H7 (cell line): ENCODE data around the gene DOCK4. TPM values are rescaled to one million over a fixed set of nuclear protein-coding genes. Genes with fewer than 3 reads are reported as not detected.

Experiments
- DNase-seq: peaks from one replicate; pipeline ENCODE4 v3.0.0; 2012
- H3K27me3 ChIP-seq: 2 replicates; pipeline ENCODE4 v1.6.0; 2011; ENCODE audit warnings: mild to moderate bottlenecking, low read length; ENCODE audit not compliant: control insufficient read depth, insufficient read depth
- H3K36me3 ChIP-seq: replicated peaks from 2 replicates; pipeline ENCODE4 v1.5.1; 2011; ENCODE audit warnings: low read length; ENCODE audit not compliant: control insufficient read depth, insufficient read depth
- H3K4me3 ChIP-seq: 2 replicates; pipeline ENCODE4 v1.5.1; 2011; ENCODE audit warnings: low read depth, mild to moderate bottlenecking, control low read depth, low read length, moderate library complexity; ENCODE audit not compliant: insufficient read depth
- total RNA-seq: library from RNA; depleted of rRNA; stranded (reverse); fragments of >200 nt; shearing (Covaris generic); gene quantifications from 2 replicates; pipeline ENCODE4 v1.2.3, GENCODE V29; 2014

DOCK4 gene
- total RNA-seq, 1 experiment from 2014 or later = 16.1 TPM

- Histone ChIP-seq H3K4me3 (no peak overlapping the region), H3K36me3 (no peaks in the 10 kb centered on the region), H3K27me3 (no peaks in the 10 kb centered on the region)
- no peak for DNase-seq
Measured at GRCh38 chr7:111835066-111835465, 371.1 kb downstream of the DOCK4 start.

GRCh38 chr7:111834367-111834766 is 371.8 kb downstream of the DOCK4 start:
- H3K27me3 ChIP-seq = no peaks in the 10 kb centered on the region
- DNase-seq = no peak
- H3K36me3 ChIP-seq = no peaks in the 10 kb centered on the region
- no peak overlapping the region for H3K4me3 ChIP-seq

GRCh38 chr7:111833466-111833865 is 372.7 kb downstream of the DOCK4 start:
- DNase-seq = no peak
- no peaks in the 10 kb centered on the region for H3K27me3 ChIP-seq

GRCh38 chr7:111832174-111832573 is 374.0 kb downstream of the DOCK4 start:
- Histone ChIP-seq H3K36me3 (no peaks in the 10 kb centered on the region), H3K4me3 (no peak overlapping the region), H3K27me3 (no peaks in the 10 kb centered on the region)
- DNase-seq = no peak

More at GRCh38 chr7:111833466-111833865, 372.7 kb downstream of the DOCK4 start:
- Histone ChIP-seq H3K4me3 (no peak overlapping the region), H3K36me3 (no peaks in the 10 kb centered on the region)

- H3K4me3 ChIP-seq = no peak overlapping the region
- no peaks in the 10 kb centered on the region for H3K27me3 ChIP-seq
- H3K36me3 ChIP-seq = no peaks in the 10 kb centered on the region
- no peak for DNase-seq
Measured at GRCh38 chr7:111829221-111829620, 377.0 kb downstream of the DOCK4 start.

GRCh38 chr7:111827863-111828504 is 378.2 kb downstream of the DOCK4 start:
- H3K27me3 ChIP-seq = no peaks in the 10 kb centered on the region
- no peak overlapping the region for H3K4me3 ChIP-seq
- no peak for DNase-seq
- H3K36me3 ChIP-seq = no peaks in the 10 kb centered on the region

- DNase-seq = no peak
- Histone ChIP-seq H3K27me3 (no peaks in the 10 kb centered on the region), H3K4me3 (no peak overlapping the region), H3K36me3 (no peaks in the 10 kb centered on the region)
Measured at GRCh38 chr7:111825046-111825445, 381.2 kb downstream of the DOCK4 start.

GRCh38 chr7:111823826-111824225 is 382.4 kb downstream of the DOCK4 start:
- no peaks in the 10 kb centered on the region for H3K27me3 ChIP-seq

GRCh38 chr7:111821046-111821445 is 385.2 kb downstream of the DOCK4 start:
- H3K27me3 ChIP-seq = no peaks in the 10 kb centered on the region
- no peak for DNase-seq
- no peaks in the 10 kb centered on the region for H3K36me3 ChIP-seq
- H3K4me3 ChIP-seq = no peak overlapping the region

More at GRCh38 chr7:111823826-111824225, 382.4 kb downstream of the DOCK4 start:
- Histone ChIP-seq H3K4me3 (no peak overlapping the region), H3K36me3 (no peaks in the 10 kb centered on the region)
- DNase-seq = no peak

- no peak for DNase-seq
- Histone ChIP-seq H3K4me3 (no peak overlapping the region), H3K27me3 (no peaks in the 10 kb centered on the region), H3K36me3 (no peaks in the 10 kb centered on the region)
Measured at GRCh38 chr7:111820621-111821020, 385.6 kb downstream of the DOCK4 start.

- Histone ChIP-seq H3K36me3 (no peaks in the 10 kb centered on the region), H3K4me3 (no peak overlapping the region), H3K27me3 (no peaks in the 10 kb centered on the region)
- DNase-seq = no peak
Measured at GRCh38 chr7:111820121-111820520, 386.1 kb downstream of the DOCK4 start.

GRCh38 chr7:111815354-111815753 is 390.8 kb downstream of the DOCK4 start:
- DNase-seq = no peak
- no peaks in the 10 kb centered on the region for H3K36me3 ChIP-seq
- no peaks in the 10 kb centered on the region for H3K27me3 ChIP-seq
- no peak overlapping the region for H3K4me3 ChIP-seq

GRCh38 chr7:111813306-111813705 is 392.9 kb downstream of the DOCK4 start:
- Histone ChIP-seq H3K4me3 (no peak overlapping the region), H3K27me3 (no peaks in the 10 kb centered on the region), H3K36me3 (no peaks in the 10 kb centered on the region)
- DNase-seq = no peak

GRCh38 chr7:111806232-111806631 is 400.0 kb downstream of the DOCK4 start:
- no peaks in the 10 kb centered on the region for H3K27me3 ChIP-seq
- no peak overlapping the region for H3K4me3 ChIP-seq
- DNase-seq = no peak
- H3K36me3 ChIP-seq = no peaks in the 10 kb centered on the region

GRCh38 chr7:111803015-111803758 is 403.0 kb downstream of the DOCK4 start:
- no peak overlapping the region for H3K4me3 ChIP-seq
- H3K36me3 ChIP-seq = no peaks in the 10 kb centered on the region
- H3K27me3 ChIP-seq = no peaks in the 10 kb centered on the region
- no peak for DNase-seq
